ENCODE data around the gene RP9.
A peak's percentile ranks its signal among the peaks of the same experiment; 100 is the strongest.

The RP9 gene

DNA sequence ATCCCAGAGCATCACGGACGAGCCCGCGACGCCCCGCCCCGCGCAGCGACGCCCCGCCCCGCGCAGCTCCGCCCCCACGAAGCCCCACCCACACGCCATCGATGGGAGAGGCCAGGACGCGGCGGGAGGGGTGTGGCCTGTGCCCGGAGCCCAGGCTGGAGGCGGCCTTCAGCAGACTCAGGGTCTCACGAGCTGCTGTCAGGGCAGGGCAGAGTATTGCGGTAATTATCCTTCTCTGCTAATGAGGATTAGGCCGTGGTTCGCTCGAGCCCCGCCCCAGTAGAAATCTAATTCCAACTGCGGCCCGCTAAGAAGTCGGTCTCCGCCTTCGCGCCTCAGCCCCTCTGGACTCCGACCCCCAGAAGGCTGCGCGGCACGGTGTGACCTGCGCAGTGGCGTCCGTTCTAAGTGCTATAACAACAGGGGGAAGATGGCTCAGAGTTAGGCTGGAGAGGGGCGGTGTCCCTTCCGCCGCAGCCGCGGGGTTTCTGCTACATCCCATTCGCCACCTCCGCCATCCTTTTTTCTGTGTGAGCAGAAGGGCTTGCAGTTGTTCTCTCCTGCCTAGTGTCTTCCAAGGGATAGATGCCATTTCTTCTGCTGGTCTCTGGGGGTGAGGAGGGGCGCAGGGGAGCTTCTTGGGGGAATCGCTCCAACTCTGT is 46.3 kb downstream of the RP9 start:
- peak; percentile 84 to 88 for DNase-seq (ENCODE audit: low read depth in 2 of 2)

DNA sequence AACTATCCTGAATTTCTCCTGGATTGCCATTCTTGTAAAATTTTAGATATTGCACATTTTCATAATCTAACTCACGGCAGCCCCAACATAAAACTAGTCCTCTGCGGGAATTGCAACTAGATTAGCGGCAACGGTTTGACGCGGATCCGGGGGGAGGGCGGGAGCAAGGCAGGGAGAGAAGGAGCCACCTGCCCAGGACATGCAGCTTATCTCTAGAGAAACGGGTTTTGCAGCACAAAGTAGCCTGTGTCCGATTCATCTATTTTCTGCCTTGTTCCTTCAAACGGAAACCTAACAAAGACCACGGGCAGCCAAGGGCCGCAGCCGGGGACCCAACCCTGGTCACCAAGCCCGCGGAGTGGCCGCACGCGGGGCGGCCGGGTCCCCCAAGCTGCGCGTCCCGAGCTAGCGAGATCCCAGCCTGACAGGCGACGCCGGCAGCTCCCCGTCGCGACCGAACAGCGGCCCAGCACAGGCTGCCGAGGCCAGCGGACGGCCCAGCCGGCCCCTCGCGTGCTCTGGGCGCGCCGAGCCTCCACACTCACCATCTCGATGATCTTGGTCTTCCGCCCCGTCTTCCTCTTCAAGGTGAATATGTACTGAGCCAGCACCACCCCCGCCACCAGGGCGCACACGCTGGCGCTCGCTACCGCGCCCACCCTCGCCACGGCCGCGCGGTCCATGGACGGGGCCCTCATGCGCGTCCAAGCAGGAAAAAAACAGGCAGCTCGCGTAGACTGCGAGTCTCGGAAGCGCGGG is 47.0 kb downstream of the RP9 start, which contains the start of gene NT5C3A:
Gene NT5C3A (minus strand): TSS at position 754 of the 759 bp plus-strand sequence. CDS start 71 bp downstream, at position 683.
- no peak for DNase-seq (ENCODE audit: low read depth in 2 of 2)

DNA sequence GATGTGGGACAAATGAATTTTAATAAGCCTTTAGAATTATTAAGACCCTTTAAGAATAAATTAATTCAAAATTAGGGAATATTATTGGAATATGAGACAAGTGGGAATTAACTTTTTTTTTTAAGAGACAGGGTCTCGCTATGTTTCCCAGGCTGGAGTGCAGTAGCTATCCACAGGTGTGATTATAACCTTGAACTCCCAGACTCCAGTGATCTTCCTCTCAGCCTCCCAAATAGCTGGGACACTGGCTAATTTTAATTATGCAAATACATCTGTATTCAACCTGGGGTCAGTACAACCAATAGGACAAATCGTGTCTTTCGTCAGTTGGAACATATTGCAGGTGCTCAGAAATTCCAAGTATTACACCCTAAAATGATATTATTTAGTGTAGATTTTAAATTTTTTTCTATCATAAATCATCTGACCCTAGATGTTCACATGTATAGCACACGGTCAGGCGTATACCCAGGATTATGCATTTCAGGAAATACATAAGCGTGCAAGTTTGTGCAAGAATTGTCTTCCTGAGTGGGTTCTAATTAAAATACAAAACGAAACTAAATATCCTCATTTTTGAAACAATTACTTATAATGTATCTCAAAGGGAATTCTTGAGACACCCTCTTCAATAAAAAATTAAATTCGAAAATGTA is 47.8 kb downstream of the RP9 start:
- DNase-seq (ENCODE audit: low read depth in 2 of 2) = no peak

DNA sequence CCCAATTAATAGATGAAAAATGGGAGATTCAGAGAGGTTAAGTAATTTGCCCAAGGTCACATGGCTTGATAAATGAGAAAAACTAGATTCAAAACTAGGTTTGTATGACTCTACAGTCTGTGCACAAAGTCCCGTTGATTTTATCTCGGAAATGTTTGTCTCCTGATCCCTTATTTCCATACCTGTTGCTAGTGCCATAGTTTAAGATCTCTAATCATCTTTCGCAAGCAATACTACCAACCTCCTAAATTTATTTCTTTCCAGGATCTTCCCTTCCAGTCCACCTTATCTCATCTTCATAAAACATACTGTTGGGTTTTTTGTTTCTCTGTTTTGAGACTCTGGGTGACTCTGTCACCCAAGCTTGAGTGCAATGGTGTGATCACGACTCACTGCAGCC is 49.6 kb downstream of the RP9 start:
- no peak for DNase-seq (ENCODE audit: low read depth in 2 of 2)

DNA sequence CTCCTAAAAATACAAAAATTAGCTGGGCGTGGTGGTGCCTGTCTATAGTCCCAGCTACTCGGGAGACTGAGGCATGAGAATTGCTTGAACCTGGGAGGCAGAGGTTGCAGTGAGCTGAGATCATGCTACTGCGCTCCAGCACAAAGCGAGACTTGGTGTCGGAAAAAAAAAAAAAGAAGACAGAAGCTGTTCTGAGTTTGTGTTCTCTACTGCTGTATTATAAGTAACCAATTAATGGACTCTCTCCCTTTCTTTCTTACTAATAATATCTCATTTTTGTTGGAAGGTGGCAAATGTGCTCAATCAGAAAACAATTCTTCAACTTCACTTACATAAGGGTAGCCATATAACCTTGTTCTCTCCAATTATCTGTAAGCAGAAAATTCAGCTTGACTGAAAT is 54.0 kb downstream of the RP9 start:
- no peak for DNase-seq (ENCODE audit: low read depth in 2 of 2)

DNA sequence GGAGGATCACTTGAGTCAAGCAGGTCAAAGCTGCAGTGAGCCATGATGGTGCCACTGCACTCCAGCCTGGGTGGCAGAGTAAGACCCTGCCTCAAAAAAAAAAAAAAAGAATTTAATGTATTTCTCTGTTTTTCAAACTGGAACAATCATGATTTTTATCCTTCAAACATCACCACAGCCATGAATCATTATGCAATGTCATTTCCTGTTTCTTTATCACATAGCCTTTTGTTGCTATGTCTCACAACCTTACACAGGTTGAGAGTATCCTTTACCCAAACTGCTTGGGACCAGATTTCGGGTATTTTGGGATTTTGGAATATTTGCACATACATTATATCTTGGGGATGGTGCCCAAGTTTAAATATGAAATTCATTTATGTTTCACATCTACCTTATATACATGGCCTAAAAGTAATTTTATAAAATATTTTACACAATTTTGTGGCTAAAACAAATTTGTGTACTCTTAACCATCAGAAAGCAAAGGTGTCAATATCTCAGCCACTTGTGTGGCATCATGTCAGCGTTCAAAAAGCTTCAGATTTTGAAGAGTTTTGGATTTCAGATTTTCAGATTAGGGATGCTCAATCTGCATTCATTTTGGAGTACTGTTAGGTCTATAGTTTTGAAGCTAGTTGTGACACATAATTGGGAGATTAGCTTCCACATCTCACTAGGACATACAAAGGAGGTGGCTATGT is 54.8 kb downstream of the RP9 start:
- no peak for DNase-seq (ENCODE audit: low read depth in 2 of 2)

DNA sequence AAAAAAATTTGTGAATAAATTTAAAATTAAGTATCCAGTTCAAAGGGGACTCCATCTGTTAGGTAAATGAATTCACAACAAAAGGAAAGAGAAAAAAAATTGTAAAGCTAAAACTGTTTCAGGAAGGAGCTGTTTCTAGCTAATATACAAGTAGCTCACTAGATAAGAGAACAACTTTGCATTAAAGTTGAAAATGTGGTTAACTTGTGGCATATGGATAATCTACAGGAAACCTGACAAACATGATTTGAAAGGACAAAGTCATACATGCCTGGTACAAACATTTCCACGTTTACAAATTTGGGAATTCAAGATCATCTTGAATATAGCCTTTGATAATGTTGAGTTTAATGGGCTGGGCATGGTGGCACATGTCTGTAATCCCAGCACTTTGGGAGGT is 55.5 kb downstream of the RP9 start:
- no peak for DNase-seq (ENCODE audit: low read depth in 2 of 2)

DNA sequence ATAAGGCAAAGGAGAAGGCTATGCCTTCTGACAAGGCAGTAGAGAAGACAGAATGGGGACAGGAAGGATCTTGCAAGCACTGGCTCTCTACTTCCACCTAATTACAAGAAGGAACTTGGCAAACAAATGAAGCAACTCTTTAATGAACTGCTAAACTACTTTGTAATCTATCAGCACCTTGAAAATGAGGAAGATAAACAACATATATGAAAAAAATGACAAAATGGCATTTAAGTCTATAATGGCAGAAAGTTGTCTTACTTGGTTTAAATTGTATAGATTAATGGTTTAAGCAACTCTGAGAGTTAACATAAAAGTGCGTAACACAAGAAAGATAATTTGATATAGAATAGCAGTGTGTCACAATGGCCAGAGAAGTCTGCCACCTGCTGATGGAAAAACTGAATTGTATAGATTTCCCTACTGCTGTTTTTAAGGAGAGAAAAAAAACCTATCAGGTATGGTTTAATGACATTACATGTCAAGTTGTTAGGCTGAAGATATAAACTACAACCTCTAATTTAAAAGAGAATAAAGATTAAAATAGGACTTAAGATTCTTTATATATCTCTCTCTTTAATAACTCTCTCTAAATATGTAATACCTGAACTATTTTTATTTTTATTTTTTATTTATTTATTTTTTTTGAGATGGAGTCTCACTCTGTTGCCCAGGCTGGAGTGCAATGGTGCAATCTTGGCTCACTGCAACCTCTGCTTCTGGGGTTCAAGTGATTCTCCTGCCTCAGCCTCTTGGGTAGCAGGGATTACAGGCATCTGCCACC is 58.5 kb downstream of the RP9 start:
- no peak for DNase-seq (ENCODE audit: low read depth in 2 of 2)

DNA sequence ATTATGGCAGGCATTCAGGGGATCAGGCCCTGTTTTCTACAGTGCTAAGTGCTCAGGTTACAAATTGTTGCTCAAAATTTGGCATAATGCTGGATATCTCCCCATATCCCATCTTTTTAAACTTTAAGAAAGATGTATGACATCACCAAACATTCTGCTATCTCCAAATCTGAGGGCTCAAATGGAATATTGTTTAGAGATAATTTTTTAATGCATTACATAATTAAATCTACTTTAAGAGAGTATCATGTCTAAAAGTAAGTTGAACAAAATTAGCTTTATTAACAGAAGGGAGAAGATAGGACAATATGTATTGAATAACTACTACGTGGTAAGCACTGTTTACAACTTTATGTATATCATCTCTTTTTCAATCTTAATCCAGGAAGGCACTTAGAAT is 60.5 kb downstream of the RP9 start:
- DNase-seq (ENCODE audit: low read depth in 2 of 2) = no peak

DNA sequence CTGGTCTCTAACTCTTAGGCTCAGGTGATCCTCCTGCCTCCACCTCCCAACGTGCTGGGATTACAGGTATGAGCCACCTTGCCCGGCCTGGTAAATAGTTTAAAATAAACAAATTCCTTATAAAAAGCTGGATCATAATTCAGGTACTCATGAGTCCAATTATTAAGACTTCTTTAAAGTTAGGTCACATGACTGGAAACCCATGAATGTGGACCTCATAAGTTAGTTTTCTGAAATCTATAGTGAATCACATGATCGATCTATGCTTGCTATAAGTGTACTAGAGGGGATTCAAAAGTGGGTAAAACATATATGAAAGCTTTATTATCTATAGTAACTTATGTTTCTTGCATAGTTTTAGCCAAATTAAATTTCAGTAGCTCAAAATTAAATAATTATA is 60.9 kb downstream of the RP9 start:
- no peak for DNase-seq (ENCODE audit: low read depth in 2 of 2)

DNA sequence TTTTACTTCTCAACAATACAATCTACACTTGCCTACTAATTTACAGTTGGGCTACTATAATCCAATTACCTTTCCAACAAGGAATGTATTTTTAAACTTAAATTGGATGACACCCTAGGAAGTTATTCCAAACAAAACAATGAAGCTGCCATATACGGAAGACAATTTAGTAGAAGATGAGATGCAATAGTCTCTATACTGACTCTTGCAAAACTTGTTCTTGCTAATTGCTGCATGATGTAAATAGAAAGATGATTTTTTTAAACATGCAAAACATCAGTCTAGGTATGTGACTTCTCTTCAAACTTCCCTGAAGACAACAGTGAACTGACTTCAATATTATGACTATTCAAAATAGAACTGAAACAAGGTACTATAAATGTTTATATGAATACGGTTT is 64.2 kb downstream of the RP9 start:
- DNase-seq (ENCODE audit: low read depth in 2 of 2) = no peak

All from stimulated activated CD8-positive, alpha-beta memory T cell treated with anti-CD3 and anti-CD28 coated beads, Interleukin-7, amount 100 ng/mL, for 4 hours (primary cell).